Spinal cord (tissue), 10 donors: ENCODE measurements around the gene AMER3. TPM values are rescaled to one million over a fixed set of nuclear protein-coding genes. Genes with fewer than 3 reads are reported as not detected.

Experiments
- DNase-seq, 6 donors: peaks; one replicate each; pipeline versions ENCODE4 v3.0.0 to v3.0.0-alpha.2; 2013 to 2015; ENCODE audit warnings: low spot score in 6 of 6, low read depth in 4 of 6
- H3K27ac ChIP-seq: one replicate; pipeline ENCODE4 v1.5.1; 2013; ENCODE audit warnings: low read depth, low read length, control low read depth
- H3K27me3 ChIP-seq: one replicate; pipeline ENCODE4 v1.6.1; 2013; ENCODE audit warnings: low read length; ENCODE audit not compliant: control insufficient read depth, insufficient read depth
- H3K36me3 ChIP-seq: one replicate; pipeline ENCODE4 v1.6.1; 2013; ENCODE audit warnings: low read length; ENCODE audit not compliant: control insufficient read depth, insufficient read depth
- H3K4me1 ChIP-seq: one replicate; pipeline ENCODE4 v1.6.1; 2013; ENCODE audit warnings: low read length; ENCODE audit not compliant: control insufficient read depth, insufficient read depth
- H3K4me3 ChIP-seq: one replicate; pipeline ENCODE4 v1.5.1; 2013; ENCODE audit warnings: low read depth, low read length, control low read depth
- H3K9me3 ChIP-seq: one replicate; pipeline ENCODE4 v1.6.1; 2013; ENCODE audit warnings: low read length; ENCODE audit not compliant: control insufficient read depth, insufficient read depth
- WGBS: methylation state at CpG from one replicate; pipeline ENCODE4 v1.1.5; 2013; ENCODE audit warnings: missing lambda C conversion rate; ENCODE audit not compliant: insufficient coverage; 5-methylcytosine and 5-hydroxymethylcytosine counted together
- polyA plus RNA-seq, 2 donors: library from polyadenylated mRNA; unstranded; fragments of 120-200 nt; gene quantifications; one replicate each; pipeline ENCODE4 v1.2.1, GENCODE V29; 2013; ENCODE audit not compliant: insufficient read length in 2 of 2
- total RNA-seq, 2 donors: library from RNA; depleted of rRNA in 1 of 2; stranded (reverse); fragments of 120-200 nt in 1 of 2; fragments of >200 nt in 1 of 2; gene quantifications; one replicate each; pipeline versions ENCODE4 v1.2.3 to v1.2.4, GENCODE V29; 2013 to 2014
- donor health status: healthy.

Gene AMER3
- total and polyA plus RNA-seq, 4 donors = 4.5 to 11.4 (median 11.2) TPM

DNA sequence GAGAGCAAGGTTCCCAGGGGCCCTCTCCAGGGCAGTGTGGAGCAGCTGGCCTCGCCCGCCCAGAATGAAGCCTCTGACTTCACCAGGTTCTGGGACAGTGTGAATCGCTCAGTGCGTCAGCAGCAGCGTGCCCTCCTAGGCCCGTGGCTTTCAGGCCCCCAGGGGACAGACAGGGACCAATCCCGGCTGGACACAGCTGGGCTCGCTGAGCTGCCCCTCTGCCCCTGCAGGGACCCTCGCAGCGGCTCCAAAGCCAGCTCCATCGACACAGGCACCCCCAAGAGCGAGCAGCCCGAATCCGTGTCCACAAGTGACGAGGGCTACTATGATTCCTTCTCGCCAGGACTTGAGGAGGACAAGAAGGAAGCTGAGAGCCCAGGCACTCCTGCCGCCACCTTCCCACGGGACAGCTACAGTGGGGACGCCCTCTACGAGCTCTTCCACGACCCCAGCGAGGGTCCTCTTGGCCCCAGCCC, 7.6 kb downstream of the AMER3 start:
- WGBS = 86% methylated on average over 22 of the region's 22 CpGs

GRCh38 chr2:130763405-130763804, 8.1 kb downstream of the AMER3 start:
- Histone ChIP-seq H3K36me3 (peaks cover 42% of the 10 kb centered on the region), H3K27me3 (no peaks in the 10 kb centered on the region), H3K4me3 (no peak overlapping the region), H3K4me1 (peaks cover 11% of the 10 kb centered on the region), H3K9me3 (no peaks in the 10 kb centered on the region), H3K27ac (no peak overlapping the region)
- DNase-seq = no peak
- WGBS = 87% methylated on average over 12 of the region's 12 CpGs

More for the DNA sequence above, 7.6 kb downstream of the AMER3 start:
- no peaks in the 10 kb centered on the region for H3K27me3 ChIP-seq
- no peak for DNase-seq
- H3K4me3 ChIP-seq = no peak overlapping the region
- no peak overlapping the region for H3K27ac ChIP-seq
- H3K36me3 ChIP-seq = peaks cover 38% of the 10 kb centered on the region
- no peaks in the 10 kb centered on the region for H3K9me3 ChIP-seq
- peaks cover 12% of the 10 kb centered on the region for H3K4me1 ChIP-seq

- no peak for DNase-seq
- 89% methylated on average over 15 of the region's 15 CpGs for WGBS
- H3K36me3 ChIP-seq = peaks cover 43% of the 10 kb centered on the region
- H3K4me3 ChIP-seq = no peak overlapping the region
- H3K27me3 ChIP-seq = no peaks in the 10 kb centered on the region
- H3K9me3 ChIP-seq = no peaks in the 10 kb centered on the region
- H3K27ac ChIP-seq = no peak overlapping the region
- peaks cover 8% of the 10 kb centered on the region for H3K4me1 ChIP-seq
Measured at GRCh38 chr2:130764035-130764820, 8.9 kb downstream of the AMER3 start.

GRCh38 chr2:130764821-130765115, 9.4 kb downstream of the AMER3 start:
- Histone ChIP-seq H3K4me1 (peaks cover 8% of the 10 kb centered on the region), H3K4me3 (no peak overlapping the region), H3K27me3 (no peaks in the 10 kb centered on the region), H3K27ac (no peak overlapping the region), H3K36me3 (peaks cover 43% of the 10 kb centered on the region), H3K9me3 (no peaks in the 10 kb centered on the region)
- no peak for DNase-seq
- no CpG with 5 or more reads among the region's 5 CpGs for WGBS

DNA sequence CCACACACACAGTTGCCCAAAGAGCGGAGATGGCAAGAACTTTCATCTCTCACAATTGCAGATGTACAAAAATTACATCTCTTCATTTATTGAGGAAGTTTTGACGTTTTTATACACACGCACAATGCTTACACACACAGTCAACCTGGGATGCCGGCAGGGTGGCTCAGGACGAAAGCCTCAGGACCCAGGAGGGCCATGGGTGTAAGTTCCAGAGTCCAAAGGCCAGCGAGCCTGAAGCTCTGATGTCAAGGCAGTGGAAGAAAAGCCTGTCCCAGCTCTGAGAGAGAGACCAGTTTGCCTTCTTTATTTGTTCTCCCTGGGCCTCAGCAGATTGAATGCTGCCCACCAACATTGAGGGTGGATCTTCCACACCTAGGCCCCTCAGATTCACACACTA, 10.1 kb downstream of the AMER3 start:
- 93% methylated on average over 4 of the region's 6 CpGs for WGBS
- Histone ChIP-seq H3K9me3 (no peaks in the 10 kb centered on the region), H3K4me1 (peaks cover under 1% of the 10 kb centered on the region), H3K4me3 (no peak overlapping the region), H3K27me3 (no peaks in the 10 kb centered on the region), H3K27ac (no peak overlapping the region), H3K36me3 (peaks cover 41% of the 10 kb centered on the region)
- DNase-seq = no peak

GRCh38 chr2:130766037-130766436, 10.7 kb downstream of the AMER3 start:
- Histone ChIP-seq H3K27ac (no peak overlapping the region), H3K9me3 (no peaks in the 10 kb centered on the region), H3K4me1 (no peaks in the 10 kb centered on the region), H3K4me3 (no peak overlapping the region), H3K36me3 (peaks cover 41% of the 10 kb centered on the region), H3K27me3 (no peaks in the 10 kb centered on the region)
- 94% methylated on average over 6 of the region's 7 CpGs for WGBS
- no peak for DNase-seq

GRCh38 chr2:130766711-130767407, 11.5 kb downstream of the AMER3 start:
- WGBS = 46% methylated on average over 9 of the region's 12 CpGs
- Histone ChIP-seq H3K36me3 (peaks cover 37% of the 10 kb centered on the region), H3K9me3 (no peaks in the 10 kb centered on the region), H3K27ac (no peak overlapping the region), H3K4me1 (no peaks in the 10 kb centered on the region), H3K4me3 (no peak overlapping the region), H3K27me3 (no peaks in the 10 kb centered on the region)
- DNase-seq = peak in 1 of 6 donors; percentile 19

GRCh38 chr2:130767408-130767775, 12.1 kb downstream of the AMER3 start:
- WGBS = 52% methylated on average over 5 of the region's 7 CpGs
- Histone ChIP-seq H3K27me3 (no peaks in the 10 kb centered on the region), H3K36me3 (peaks cover 32% of the 10 kb centered on the region), H3K27ac (no peak overlapping the region), H3K4me1 (no peaks in the 10 kb centered on the region), H3K9me3 (no peaks in the 10 kb centered on the region), H3K4me3 (no peak overlapping the region)
- no peak for DNase-seq

- H3K36me3 ChIP-seq = peaks cover 22% of the 10 kb centered on the region
- no peaks in the 10 kb centered on the region for H3K9me3 ChIP-seq
- no peaks in the 10 kb centered on the region for H3K27me3 ChIP-seq
- H3K4me3 ChIP-seq = no peak overlapping the region
- H3K4me1 ChIP-seq = no peaks in the 10 kb centered on the region
- no peak for DNase-seq
- WGBS = 85% methylated on average over 16 of the region's 17 CpGs
- H3K27ac ChIP-seq = no peak overlapping the region
Measured at GRCh38 chr2:130768191-130768855, 13.0 kb downstream of the AMER3 start.
